RWPE1 (cell line): ENCODE data around the gene REM2.

Source experiments
- CTCF ChIA-PET: fragments of 350-600 bp; sonication (Branson Sonifier 250); formaldehyde crosslinking; extraction: SDS; loops from one replicate; lab custom pipeline; 2021; lab: Yijun Ruan, JAX
- POLR2A ChIA-PET: fragments of 400-600 bp; formaldehyde crosslinking; extraction: SDS; loops from one replicate; lab custom pipeline; 2020; ENCODE audit warnings: antibody characterized with exemption; ENCODE audit not compliant: low non-redundant PET; lab: Yijun Ruan, JAX
- DNase-seq: peaks from one replicate; pipeline ENCODE4 v3.0.0; 2012; ENCODE audit warnings: low spot score
- H3K27ac ChIP-seq: fragments of 450-650 bp; 2 replicates; pipeline ENCODE4 v1.5.1; 2017
- CTCF ChIP-seq: fragments of 450-650 bp; conservative IDR thresholded peaks from 2 replicates; pipeline ENCODE4 v1.5.1; 2017; ENCODE audit warnings: low read depth, mild to moderate bottlenecking

The REM2 gene

GRCh38 chr14:22843123-22843925, 39.7 kb upstream of the REM2 start:
- no peak for TF ChIP-seq CTCF
- peak overlapping the region; percentile 99 for H3K27ac ChIP-seq
- POLR2A ChIA-PET: no interaction called here
- DNase-seq: no peak
- CTCF ChIA-PET: interaction anchor here (0.6 to 1.8 kb wide), 3 partner anchors 7 to 273 kb away, joined by 3 to 5 read pairs (median 3); no protein-coding TSS in a partner anchor

GRCh38 chr14:22844221-22845102, 38.6 kb upstream of the REM2 start:
- CTCF ChIA-PET: interaction anchor here (0.7 to 1.8 kb wide), 2 partner anchors 8 kb away, joined by 3 to 5 read pairs; no protein-coding TSS in a partner anchor
- POLR2A ChIA-PET: no interaction called here
- no peak for TF ChIP-seq CTCF
- H3K27ac ChIP-seq: peak overlapping the region; percentile 99
- no peak for DNase-seq

GRCh38 chr14:22845103-22845394, 38.0 kb upstream of the REM2 start:
- ChIA-PET CTCF (interaction anchor here (0.6 kb wide), 1 partner anchor 274 kb away, joined by 7 read pairs; no protein-coding TSS in a partner anchor), POLR2A (no interaction called here)
- no peak for DNase-seq
- H3K27ac ChIP-seq: peak overlapping the region; percentile 99
- no peak for TF ChIP-seq CTCF

GRCh38 chr14:22845821-22846625, 37.0 kb upstream of the REM2 start:
- ChIA-PET POLR2A (no interaction called here), CTCF (interaction anchor here (0.7 kb wide), 1 partner anchor 69 kb away, joined by 3 read pairs; no protein-coding TSS in a partner anchor)
- H3K27ac ChIP-seq: peak overlapping the region; percentile 99
- TF ChIP-seq CTCF: no peak
- DNase-seq: no peak

- ChIA-PET POLR2A (no interaction called here), CTCF (interaction anchor here (0.5 to 0.7 kb wide), 2 partner anchors 70 to 195 kb away, joined by 3 to 4 read pairs; no protein-coding TSS in a partner anchor)
Measured at GRCh38 chr14:22846811-22847307, 36.2 kb upstream of the REM2 start.

More at GRCh38 chr14:22846811-22847307, 36.2 kb upstream of the REM2 start:
- H3K27ac ChIP-seq: peak overlapping the region; percentile 99
- TF ChIP-seq CTCF: no peak
- no peak for DNase-seq
